ENCODE data around the gene PLOD3. TPM values are rescaled to one million over a fixed set of nuclear protein-coding genes. Genes with fewer than 3 reads are reported as not detected.
A peak's percentile ranks its signal among the peaks of the same experiment; 100 is the strongest.

Gene PLOD3
- polyA plus RNA-seq, 1 donor (not counting 4 experiments of a cell fraction or from before 2014, with no cell fraction given): 31.6 TPM

DNA sequence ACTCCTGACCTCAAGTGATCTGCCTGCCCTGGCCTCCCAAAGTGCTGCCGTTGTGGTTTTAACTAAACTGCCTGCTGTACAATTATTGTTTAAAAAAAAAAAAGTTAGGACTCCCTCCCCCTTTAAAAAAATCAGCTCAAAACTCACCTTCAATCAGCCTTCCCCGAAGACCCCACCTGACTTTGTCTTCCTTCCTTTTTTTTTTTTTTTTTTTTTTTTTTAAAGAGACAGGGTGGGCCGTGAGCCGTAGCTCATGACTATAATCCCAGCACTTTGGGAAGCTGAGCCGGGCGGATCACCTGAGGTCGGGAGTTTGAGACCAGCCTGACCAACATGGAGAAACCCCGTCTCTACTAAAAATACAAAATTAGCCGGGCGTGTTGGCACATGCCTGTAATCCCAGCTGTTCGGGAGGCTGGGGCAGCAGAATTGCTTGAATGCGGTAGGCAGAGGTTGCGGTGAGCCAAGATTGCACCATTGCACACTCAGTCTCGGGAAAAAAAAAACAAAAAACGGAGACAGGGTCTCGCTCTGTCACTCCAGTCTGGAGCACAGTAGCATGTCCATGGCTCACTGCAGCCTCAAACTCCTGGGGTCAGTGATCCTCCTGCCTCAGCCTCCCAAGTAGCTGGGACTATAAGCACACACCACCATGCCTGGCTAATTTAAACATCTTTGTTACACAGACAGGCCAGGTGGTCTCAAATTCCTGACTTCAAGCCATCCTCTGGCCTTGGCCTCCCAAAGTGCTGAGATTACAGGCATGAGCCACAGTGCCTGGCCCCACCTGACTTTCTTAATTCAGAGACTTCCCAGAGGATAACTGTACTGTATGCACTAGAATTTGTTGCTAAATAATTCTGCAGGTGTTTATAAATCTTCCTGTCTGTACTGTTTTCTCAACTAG lies 24.3 kb upstream of the PLOD3 start:
- no peaks in the 10 kb centered on the region for H3K9me3 ChIP-seq (ENCODE audit: control insufficient read depth, low read depth, low read length)
- dilution Hi-C loops (cut with MboI; ENCODE audit: extremely low pct_ligation_motif_present, low sequenced_read_pairs): no loop called here
- peaks cover 24% of the 10 kb centered on the region for H3K4me1 ChIP-seq (ENCODE audit: control insufficient read depth, extremely low read depth, insufficient read depth, low read length)
- peak overlapping the region; percentile 43 for H3K4me2 ChIP-seq (ENCODE audit: control insufficient read depth, extremely low read depth, insufficient read depth, low read depth, low read length)
- no peaks in the 10 kb centered on the region for H3K9me1 ChIP-seq (ENCODE audit: control insufficient read depth, extremely low read depth, insufficient read depth, low read length)
- DNase-seq (ENCODE audit: low read depth, low spot score) (no peak), FAIRE-seq (no peak)
- H3K27ac ChIP-seq (ENCODE audit: control insufficient read depth, insufficient read depth, low read length): no peak overlapping the region
- H2AFZ ChIP-seq (ENCODE audit: control insufficient read depth, low read length): no peak overlapping the region
- peaks cover 41% of the 10 kb centered on the region for H3K79me2 ChIP-seq (ENCODE audit: control insufficient read depth, insufficient read depth, low read length)
- no peaks in the 10 kb centered on the region for H3K27me3 ChIP-seq (ENCODE audit: control insufficient read depth, extremely low read depth, insufficient read depth, low read length)
- H3K36me3 ChIP-seq (ENCODE audit: control insufficient read depth in 2 of 2, extremely low read depth in 1 of 2, insufficient read depth in 2 of 2, low read length in 2 of 2): peaks cover 20 to 25% of the 10 kb centered on the region in 2 experiments
- H3K4me3 ChIP-seq (ENCODE audit: control insufficient read depth in 2 of 3, extremely low read depth in 1 of 3, insufficient read depth in 2 of 3, low read depth in 1 of 3, low read length in 3 of 3): peak overlapping the region in 1 of 3 experiments; percentile 17
- H3K9ac ChIP-seq (ENCODE audit: control insufficient read depth, extremely low read depth, insufficient read depth, low read length): no peak overlapping the region
- H4K20me1 ChIP-seq (ENCODE audit: control insufficient read depth, extremely low read depth, insufficient read depth, low read length): no peaks in the 10 kb centered on the region
- no peak for TF ChIP-seq EZH2 (IDR thresholded peaks at IDR 0.05; ENCODE audit: low read length)
- TF ChIP-seq, protein P1, sequence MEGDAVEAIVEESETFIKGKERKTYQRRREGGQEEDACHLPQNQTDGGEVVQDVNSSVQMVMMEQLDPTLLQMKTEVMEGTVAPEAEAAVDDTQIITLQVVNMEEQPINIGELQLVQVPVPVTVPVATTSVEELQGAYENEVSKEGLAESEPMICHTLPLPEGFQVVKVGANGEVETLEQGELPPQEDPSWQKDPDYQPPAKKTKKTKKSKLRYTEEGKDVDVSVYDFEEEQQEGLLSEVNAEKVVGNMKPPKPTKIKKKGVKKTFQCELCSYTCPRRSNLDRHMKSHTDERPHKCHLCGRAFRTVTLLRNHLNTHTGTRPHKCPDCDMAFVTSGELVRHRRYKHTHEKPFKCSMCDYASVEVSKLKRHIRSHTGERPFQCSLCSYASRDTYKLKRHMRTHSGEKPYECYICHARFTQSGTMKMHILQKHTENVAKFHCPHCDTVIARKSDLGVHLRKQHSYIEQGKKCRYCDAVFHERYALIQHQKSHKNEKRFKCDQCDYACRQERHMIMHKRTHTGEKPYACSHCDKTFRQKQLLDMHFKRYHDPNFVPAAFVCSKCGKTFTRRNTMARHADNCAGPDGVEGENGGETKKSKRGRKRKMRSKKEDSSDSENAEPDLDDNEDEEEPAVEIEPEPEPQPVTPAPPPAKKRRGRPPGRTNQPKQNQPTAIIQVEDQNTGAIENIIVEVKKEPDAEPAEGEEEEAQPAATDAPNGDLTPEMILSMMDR (optimal IDR thresholded peaks at IDR 0.05 in 1 of 3, IDR thresholded peaks at IDR 0.05 in 1 of 3, conservative IDR thresholded peaks at IDR 0.05 in 1 of 3; ENCODE audit: extremely low read depth in 1 of 3, insufficient read depth in 2 of 3, low read length in 3 of 3): no peak

DNA sequence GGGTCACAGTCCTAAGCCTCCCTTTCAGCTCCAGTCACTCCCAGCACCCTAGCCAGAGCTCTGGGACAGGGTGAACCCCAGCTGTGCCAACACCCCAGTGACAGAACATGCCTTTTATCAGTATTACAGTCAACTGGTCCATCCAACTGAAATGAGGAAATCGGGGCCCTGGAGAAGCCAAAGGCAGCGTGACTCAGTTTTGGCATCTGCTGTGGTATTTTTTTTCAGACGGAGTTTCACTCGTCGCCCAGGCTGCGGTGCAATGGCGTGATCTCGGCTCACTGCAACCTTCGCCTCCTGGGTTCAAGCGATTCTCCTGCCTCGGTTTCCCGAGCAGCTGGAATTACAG lies 23.6 kb upstream of the PLOD3 start:
- no peak for FAIRE-seq
- Histone ChIP-seq H3K27ac (ENCODE audit: control insufficient read depth, insufficient read depth, low read length) (no peak overlapping the region), H3K9me1 (ENCODE audit: control insufficient read depth, extremely low read depth, insufficient read depth, low read length) (no peaks in the 10 kb centered on the region), H3K36me3 (ENCODE audit: control insufficient read depth in 2 of 2, extremely low read depth in 1 of 2, insufficient read depth in 2 of 2, low read length in 2 of 2) (peaks cover 20 to 25% of the 10 kb centered on the region in 2 experiments), H3K4me1 (ENCODE audit: control insufficient read depth, extremely low read depth, insufficient read depth, low read length) (peaks cover 24% of the 10 kb centered on the region), H3K4me2 (ENCODE audit: control insufficient read depth, extremely low read depth, insufficient read depth, low read depth, low read length) (no peak overlapping the region), H4K20me1 (ENCODE audit: control insufficient read depth, extremely low read depth, insufficient read depth, low read length) (no peaks in the 10 kb centered on the region), H3K9ac (ENCODE audit: control insufficient read depth, extremely low read depth, insufficient read depth, low read length) (no peak overlapping the region), H2AFZ (ENCODE audit: control insufficient read depth, low read length) (no peak overlapping the region), H3K79me2 (ENCODE audit: control insufficient read depth, insufficient read depth, low read length) (peaks cover 38% of the 10 kb centered on the region), H3K9me3 (ENCODE audit: control insufficient read depth, low read depth, low read length) (no peaks in the 10 kb centered on the region), H3K4me3 (ENCODE audit: control insufficient read depth in 2 of 3, extremely low read depth in 1 of 3, insufficient read depth in 2 of 3, low read depth in 1 of 3, low read length in 3 of 3) (no peak overlapping the region), H3K27me3 (ENCODE audit: control insufficient read depth, extremely low read depth, insufficient read depth, low read length) (no peaks in the 10 kb centered on the region)
- no peak for DNase-seq (ENCODE audit: low read depth, low spot score)
- dilution Hi-C loops (cut with MboI; ENCODE audit: extremely low pct_ligation_motif_present, low sequenced_read_pairs): no loop called here
- TF ChIP-seq EZH2 (IDR thresholded peaks at IDR 0.05; ENCODE audit: low read length): no peak
- TF ChIP-seq, protein P1 (optimal IDR thresholded peaks at IDR 0.05 in 1 of 3, IDR thresholded peaks at IDR 0.05 in 1 of 3, conservative IDR thresholded peaks at IDR 0.05 in 1 of 3; ENCODE audit: extremely low read depth in 1 of 3, insufficient read depth in 2 of 3, low read length in 3 of 3): no peak

Measured in keratinocyte (primary cell).